Nephron progenitor cell (in vitro differentiated cells): Measurements from ENCODE around the gene AGAP1.

Source experiments
- DNase-seq: peaks from one replicate; pipeline ENCODE4 v3.0.0; 2021
- H3K27ac Mint-ChIP-seq: 2 replicates; pipeline ENCODE4 v1.8.0; 2021; ENCODE audit warnings: mild to moderate bottlenecking, moderate library complexity, mixed read lengths
- H3K27me3 Mint-ChIP-seq: 2 replicates; pipeline ENCODE4 v1.8.0; 2021; ENCODE audit warnings: mild to moderate bottlenecking, low read depth, mixed read lengths; ENCODE audit not compliant: poor library complexity
- H3K36me3 Mint-ChIP-seq: 2 replicates; pipeline ENCODE4 v1.8.0; 2021; ENCODE audit warnings: low read depth, mixed read lengths
- H3K4me1 Mint-ChIP-seq: 2 replicates; pipeline ENCODE4 v1.8.0; 2021; ENCODE audit warnings: mixed read lengths
- H3K4me3 Mint-ChIP-seq: 2 replicates; pipeline ENCODE4 v1.8.0; 2021; ENCODE audit warnings: mild to moderate bottlenecking, moderate library complexity, mixed read lengths
- H3K9me3 Mint-ChIP-seq: 2 replicates; pipeline ENCODE4 v1.8.0; 2021; ENCODE audit warnings: mild to moderate bottlenecking, moderate library complexity, mixed read lengths
- TF ChIP-seq, protein P1 (sequence below): fragments of 200-600 bp; sonication (generic); IDR thresholded peaks from 2 replicates; pipeline ENCODE4 v1.5.0; 2021; ENCODE audit warnings: antibody characterized with exemption

AGAP1 gene

DNA sequence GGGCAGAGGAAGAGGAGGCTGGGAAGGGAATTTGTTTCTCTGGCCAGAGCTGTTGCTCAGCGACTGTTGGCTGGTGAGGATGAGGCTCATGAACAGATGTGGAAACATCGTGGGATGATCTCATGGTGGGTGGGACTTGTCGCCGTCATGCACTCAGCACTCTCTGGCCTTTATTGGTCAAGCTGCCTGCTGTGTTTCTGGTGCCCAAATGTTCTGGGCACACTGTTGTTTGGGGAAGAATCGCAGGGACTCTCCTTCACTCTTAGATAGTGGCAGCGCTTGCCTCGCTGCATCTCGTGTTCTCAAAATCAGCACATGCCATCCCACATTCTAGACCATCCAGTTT is 145.6 kb downstream of the AGAP1 start:
- H3K4me1 Mint-ChIP-seq = peaks cover 76% of the 10 kb centered on the region
- no peak for DNase-seq
- no peaks in the 10 kb centered on the region for H3K9me3 Mint-ChIP-seq
- H3K4me3 Mint-ChIP-seq = no peak overlapping the region
- TF ChIP-seq, protein P1, sequence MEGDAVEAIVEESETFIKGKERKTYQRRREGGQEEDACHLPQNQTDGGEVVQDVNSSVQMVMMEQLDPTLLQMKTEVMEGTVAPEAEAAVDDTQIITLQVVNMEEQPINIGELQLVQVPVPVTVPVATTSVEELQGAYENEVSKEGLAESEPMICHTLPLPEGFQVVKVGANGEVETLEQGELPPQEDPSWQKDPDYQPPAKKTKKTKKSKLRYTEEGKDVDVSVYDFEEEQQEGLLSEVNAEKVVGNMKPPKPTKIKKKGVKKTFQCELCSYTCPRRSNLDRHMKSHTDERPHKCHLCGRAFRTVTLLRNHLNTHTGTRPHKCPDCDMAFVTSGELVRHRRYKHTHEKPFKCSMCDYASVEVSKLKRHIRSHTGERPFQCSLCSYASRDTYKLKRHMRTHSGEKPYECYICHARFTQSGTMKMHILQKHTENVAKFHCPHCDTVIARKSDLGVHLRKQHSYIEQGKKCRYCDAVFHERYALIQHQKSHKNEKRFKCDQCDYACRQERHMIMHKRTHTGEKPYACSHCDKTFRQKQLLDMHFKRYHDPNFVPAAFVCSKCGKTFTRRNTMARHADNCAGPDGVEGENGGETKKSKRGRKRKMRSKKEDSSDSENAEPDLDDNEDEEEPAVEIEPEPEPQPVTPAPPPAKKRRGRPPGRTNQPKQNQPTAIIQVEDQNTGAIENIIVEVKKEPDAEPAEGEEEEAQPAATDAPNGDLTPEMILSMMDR = no peak
- H3K36me3 Mint-ChIP-seq = peaks cover 13% of the 10 kb centered on the region
- peak overlapping the region; percentile 87 for H3K27ac Mint-ChIP-seq
- no peaks in the 10 kb centered on the region for H3K27me3 Mint-ChIP-seq

DNA sequence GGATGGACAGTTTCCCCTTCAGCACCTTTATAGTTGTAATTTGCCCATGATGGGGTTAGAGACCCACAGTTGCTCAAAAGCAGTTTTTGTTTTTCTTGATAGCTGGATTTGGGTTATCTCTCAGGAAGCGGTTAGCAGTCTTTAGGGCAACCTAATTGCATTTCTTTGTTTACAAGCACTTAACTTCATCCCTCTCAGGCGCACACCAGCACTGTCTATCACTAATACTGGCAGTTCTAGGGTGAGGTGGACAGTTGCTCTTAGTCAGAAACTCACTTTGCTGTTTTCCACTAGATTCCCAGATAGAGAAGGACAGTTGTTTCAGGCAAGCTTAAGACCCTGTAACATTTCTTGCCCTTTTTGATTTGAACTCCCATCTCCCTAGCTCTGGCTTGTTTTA is 146.0 kb downstream of the AGAP1 start:
- H3K27me3 Mint-ChIP-seq = no peaks in the 10 kb centered on the region
- H3K9me3 Mint-ChIP-seq = no peaks in the 10 kb centered on the region
- peak overlapping the region; percentile 92 for H3K27ac Mint-ChIP-seq
- no peak overlapping the region for H3K4me3 Mint-ChIP-seq
- peaks cover 13% of the 10 kb centered on the region for H3K36me3 Mint-ChIP-seq
- no peak for DNase-seq
- TF ChIP-seq, protein P1 = no peak
- H3K4me1 Mint-ChIP-seq = peaks cover 76% of the 10 kb centered on the region

DNA sequence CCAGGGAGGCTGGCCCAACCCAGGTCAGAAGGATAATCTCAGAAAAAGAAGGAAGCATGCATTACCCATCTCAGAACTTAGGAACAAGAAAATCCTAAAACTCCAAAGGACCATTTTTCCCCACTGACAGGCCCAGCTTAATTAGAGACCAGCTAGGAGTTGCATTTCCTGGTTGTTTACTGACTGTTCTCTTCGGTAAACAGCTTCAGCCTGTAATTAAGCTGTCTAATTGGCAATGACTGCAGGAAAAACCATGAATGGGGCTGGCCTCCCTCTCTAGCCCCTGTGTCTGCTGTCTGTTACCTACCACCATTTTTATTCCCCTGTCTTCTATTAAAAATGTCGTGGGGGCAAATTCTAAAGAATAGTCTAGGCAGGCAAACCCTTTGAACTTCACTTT is 146.5 kb downstream of the AGAP1 start:
- H3K36me3 Mint-ChIP-seq = peaks cover 13% of the 10 kb centered on the region
- TF ChIP-seq, protein P1 = no peak
- no peak for DNase-seq
- H3K27me3 Mint-ChIP-seq = no peaks in the 10 kb centered on the region
- no peak overlapping the region for H3K4me3 Mint-ChIP-seq
- no peaks in the 10 kb centered on the region for H3K9me3 Mint-ChIP-seq
- H3K4me1 Mint-ChIP-seq = peaks cover 74% of the 10 kb centered on the region
- H3K27ac Mint-ChIP-seq = peak overlapping the region; percentile 92

DNA sequence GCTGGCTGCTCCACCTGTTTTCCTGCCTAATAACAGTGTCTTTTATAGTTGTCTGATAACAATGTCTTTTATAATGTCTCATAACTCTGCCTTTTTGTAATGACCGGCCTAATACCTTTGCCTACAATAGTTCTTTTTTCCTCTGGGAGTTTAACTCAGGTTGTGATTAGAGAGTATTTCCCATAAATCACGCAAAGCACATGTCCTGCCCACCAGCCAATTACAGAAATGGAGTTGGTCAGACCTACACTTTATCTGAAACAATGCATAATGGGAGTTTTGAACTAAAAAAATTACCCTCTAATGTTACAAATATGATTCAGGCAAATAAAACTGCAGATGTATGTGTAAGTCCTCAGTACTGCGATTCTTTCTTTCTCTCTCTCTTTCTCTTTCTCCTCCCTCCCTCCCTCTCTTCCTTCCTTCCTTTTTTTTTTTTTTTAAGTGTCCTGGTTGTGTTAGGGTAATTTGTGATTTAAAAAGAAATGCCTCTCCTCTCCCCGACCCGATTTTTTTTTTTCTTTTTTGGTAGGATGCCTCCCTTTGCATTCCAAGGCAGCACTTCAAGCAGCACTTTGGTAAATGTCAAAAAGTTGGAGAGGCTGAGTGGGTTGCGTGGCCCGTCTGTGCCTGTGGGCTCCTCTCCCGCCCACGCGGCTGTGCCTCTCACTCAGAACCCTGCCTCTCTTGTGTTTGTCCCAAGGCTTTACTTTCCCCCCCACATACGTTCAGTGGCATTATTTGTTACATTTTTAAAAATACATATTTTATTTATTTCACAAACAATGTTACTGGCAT is 147.3 kb downstream of the AGAP1 start:
- peak overlapping the region; percentile 7 for H3K4me3 Mint-ChIP-seq

DNA sequence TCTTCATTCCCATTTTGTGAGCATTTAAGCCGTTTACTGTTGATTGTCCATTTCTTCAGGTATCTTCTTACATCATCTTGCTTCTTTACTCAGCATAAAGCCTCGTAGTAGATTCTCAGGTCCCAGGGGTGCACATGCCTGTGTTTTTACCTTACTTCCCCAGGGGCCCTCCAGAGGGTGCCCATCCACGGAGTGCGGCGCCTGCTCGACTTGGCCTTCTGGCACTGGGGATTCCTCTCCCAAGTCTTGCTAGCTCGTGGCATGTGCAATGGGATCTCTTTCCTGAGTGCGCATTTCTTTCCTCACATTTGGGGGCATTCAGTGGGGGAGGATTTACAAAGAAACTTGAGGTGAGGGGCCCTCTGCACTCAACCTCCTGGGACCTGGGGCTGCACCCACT is 148.1 kb downstream of the AGAP1 start:
- Mint-ChIP-seq H3K9me3 (peaks cover 3% of the 10 kb centered on the region), H3K4me3 (no peak overlapping the region), H3K27me3 (peaks cover 5% of the 10 kb centered on the region), H3K4me1 (peaks cover 73% of the 10 kb centered on the region), H3K27ac (no peak overlapping the region), H3K36me3 (peaks cover 7% of the 10 kb centered on the region)
- no peak for DNase-seq
- TF ChIP-seq, protein P1 = no peak

More for the DNA sequence above, 147.3 kb downstream of the AGAP1 start:
- TF ChIP-seq, protein P1 = no peak
- Mint-ChIP-seq H3K27ac (peak overlapping the region; percentile 92), H3K36me3 (peaks cover 13% of the 10 kb centered on the region), H3K27me3 (no peaks in the 10 kb centered on the region), H3K9me3 (no peaks in the 10 kb centered on the region), H3K4me1 (peaks cover 73% of the 10 kb centered on the region)
- DNase-seq = no peak

DNA sequence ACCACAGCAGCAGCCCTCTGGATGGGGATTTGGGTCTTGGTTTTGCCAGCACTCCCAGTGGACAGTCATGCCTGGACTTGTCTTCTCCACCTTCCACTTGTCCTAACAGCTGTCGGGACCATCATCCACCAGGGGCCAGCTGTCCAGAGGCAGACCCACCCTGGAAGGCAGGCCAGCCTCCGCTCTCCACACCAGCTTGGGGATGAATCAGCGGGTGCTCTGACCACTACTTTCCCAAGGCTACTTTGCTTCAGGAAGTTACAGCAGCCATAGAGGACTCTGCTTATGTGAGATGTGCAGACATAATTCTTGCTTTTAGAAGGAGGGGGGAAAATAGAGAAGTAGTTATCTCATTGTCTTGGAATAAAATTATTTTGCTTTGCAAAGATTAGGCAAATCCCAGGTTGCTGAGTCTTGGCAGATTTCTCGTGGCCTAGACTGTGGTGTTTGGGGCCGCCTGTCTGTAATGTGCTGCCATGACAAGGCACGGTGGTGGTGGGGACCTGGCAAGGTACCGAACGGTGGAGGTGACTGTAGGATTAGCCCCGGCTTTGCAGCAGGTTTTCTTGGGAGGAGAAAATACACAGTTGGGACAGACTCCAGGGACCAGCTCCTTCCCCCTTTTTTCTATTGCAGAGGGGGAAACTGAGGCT is 148.7 kb downstream of the AGAP1 start:
- Mint-ChIP-seq H3K27me3 (peaks cover 5% of the 10 kb centered on the region), H3K9me3 (peaks cover 3% of the 10 kb centered on the region), H3K4me1 (peaks cover 70% of the 10 kb centered on the region), H3K4me3 (no peak overlapping the region), H3K27ac (no peak overlapping the region), H3K36me3 (peaks cover 2% of the 10 kb centered on the region)
- TF ChIP-seq, protein P1 = no peak
- DNase-seq = no peak
